Measurements from ENCODE around the gene FAM107B. TPM values are rescaled to one million over a fixed set of nuclear protein-coding genes. Genes with fewer than 3 reads are reported as not detected.

Gene FAM107B
- total RNA-seq, 5 donors from 2014 or later (not counting 1 experiment from before 2014, with no cell fraction given) = 175 to 298 (median 214) TPM

DNA sequence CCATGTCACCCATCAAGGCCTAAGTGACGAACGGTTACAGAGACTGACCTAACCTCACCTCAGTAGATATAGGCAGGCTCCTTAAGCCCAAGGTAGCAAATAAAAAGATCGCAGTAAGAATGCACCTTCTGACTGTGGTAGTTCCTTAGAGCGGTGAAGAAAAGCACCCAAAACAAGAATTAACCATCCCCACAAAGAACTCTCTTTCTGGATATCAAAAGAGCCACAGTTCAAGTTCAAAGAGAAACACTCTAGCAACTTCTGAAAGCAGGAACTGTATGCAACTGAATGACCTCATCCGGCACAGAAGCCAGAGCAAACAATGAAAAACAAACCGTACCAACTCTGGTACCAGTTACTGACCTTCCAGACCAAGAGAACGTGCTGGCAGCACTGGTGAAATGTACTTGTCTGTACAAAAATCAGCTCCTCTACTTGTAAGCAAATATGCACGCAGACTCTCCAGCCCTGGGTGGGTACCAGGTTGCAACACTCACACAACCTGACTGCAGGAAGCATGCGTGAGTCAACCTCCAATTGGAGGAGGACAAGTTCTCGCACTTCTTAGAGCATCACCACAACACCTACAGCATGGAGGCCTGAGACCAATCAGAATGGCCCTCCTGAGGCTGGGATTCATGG is 202.7 kb downstream of the FAM107B start:
- peak; percentile 75 to 82 (median 78) for ATAC-seq (replicated peaks in 1 of 4)
- Mint-ChIP-seq H3K9me3 (no peaks in the 10 kb centered on the region), H3K27me3 (no peaks in the 10 kb centered on the region), H3K36me3 (peaks cover 39% of the 10 kb centered on the region), H3K4me3 (peak overlapping the region; percentile 85 to 91 (median 90)), H3K4me1 (peaks cover 82 to 93% (median 93%) of the 10 kb centered on the region in 3 donors), H3K27ac (peak overlapping the region; percentile 99 to 100)
- H3K27ac ChIP-seq (ENCODE audit: low read length) = peak overlapping the region; percentile 95
- no peaks in the 10 kb centered on the region for H3K27me3 ChIP-seq (replicated peaks in 1 of 2; ENCODE audit: control insufficient read depth in 2 of 2, extremely low read depth in 1 of 2, insufficient read depth in 2 of 2, low read length in 1 of 2)
- H3K9me3 ChIP-seq = no peaks in the 10 kb centered on the region
- POLR2A ChIA-PET = interaction anchor here (0.6 to 6.2 kb wide), 9 partner anchors 9 to 31 kb away, joined by 4 to 64 read pairs (median 10); no protein-coding TSS in a partner anchor
- H3K4me3 ChIP-seq (ENCODE audit: control insufficient read depth in 1 of 2, extremely low read depth in 1 of 2, low read length in 1 of 2) = peak overlapping the region; percentile 57 to 86
- WGBS (ENCODE audit: insufficient coverage) = 0% methylated on average over 5 of the region's 10 CpGs
- H3K36me3 ChIP-seq (ENCODE audit: control insufficient read depth in 2 of 2, extremely low read depth in 1 of 2, insufficient read depth in 1 of 2, low read length in 1 of 2) = peaks cover 4 to 18% of the 10 kb centered on the region in 2 donors
- CTCF ChIA-PET = interaction anchor here in 1 of 2 donors (1.3 kb wide), 1 partner anchor 11 kb away, joined by 5 read pairs; no protein-coding TSS in a partner anchor
- peak; percentile 45 to 91 (median 68) for DNase-seq
- H3K4me1 ChIP-seq (ENCODE audit: control insufficient read depth in 1 of 2, extremely low read depth in 1 of 2, insufficient read depth in 2 of 2, low read length in 2 of 2) = peaks cover 48 to 63% of the 10 kb centered on the region in 2 experiments

DNA sequence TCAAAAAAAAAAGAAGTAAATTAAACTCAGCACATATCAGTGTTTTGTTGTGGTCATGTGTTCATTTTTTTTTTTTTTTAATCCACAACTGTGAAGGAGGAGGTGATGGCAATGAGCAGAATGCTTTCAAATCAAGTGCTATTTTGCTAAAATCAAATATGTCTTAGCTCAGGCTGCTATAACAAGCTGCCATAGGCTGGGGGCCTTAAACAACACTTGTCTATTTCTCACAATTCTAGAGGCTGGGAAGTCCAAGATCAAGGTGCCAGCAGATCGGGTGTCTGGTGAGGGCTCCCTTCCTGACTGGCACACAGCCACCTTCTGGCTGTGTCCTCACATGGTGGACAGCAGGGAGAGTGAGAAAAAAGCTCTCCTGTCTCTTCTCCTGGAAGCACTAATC is 203.9 kb downstream of the FAM107B start:
- peaks cover 50 to 74% of the 10 kb centered on the region in 2 experiments for H3K4me1 ChIP-seq (ENCODE audit: control insufficient read depth in 1 of 2, extremely low read depth in 1 of 2, insufficient read depth in 2 of 2, low read length in 2 of 2)
- POLR2A ChIA-PET = interaction anchor here (0.5 to 6.2 kb wide), 23 partner anchors 8 to 281 kb away, joined by 3 to 64 read pairs (median 9); no protein-coding TSS in a partner anchor

DNA sequence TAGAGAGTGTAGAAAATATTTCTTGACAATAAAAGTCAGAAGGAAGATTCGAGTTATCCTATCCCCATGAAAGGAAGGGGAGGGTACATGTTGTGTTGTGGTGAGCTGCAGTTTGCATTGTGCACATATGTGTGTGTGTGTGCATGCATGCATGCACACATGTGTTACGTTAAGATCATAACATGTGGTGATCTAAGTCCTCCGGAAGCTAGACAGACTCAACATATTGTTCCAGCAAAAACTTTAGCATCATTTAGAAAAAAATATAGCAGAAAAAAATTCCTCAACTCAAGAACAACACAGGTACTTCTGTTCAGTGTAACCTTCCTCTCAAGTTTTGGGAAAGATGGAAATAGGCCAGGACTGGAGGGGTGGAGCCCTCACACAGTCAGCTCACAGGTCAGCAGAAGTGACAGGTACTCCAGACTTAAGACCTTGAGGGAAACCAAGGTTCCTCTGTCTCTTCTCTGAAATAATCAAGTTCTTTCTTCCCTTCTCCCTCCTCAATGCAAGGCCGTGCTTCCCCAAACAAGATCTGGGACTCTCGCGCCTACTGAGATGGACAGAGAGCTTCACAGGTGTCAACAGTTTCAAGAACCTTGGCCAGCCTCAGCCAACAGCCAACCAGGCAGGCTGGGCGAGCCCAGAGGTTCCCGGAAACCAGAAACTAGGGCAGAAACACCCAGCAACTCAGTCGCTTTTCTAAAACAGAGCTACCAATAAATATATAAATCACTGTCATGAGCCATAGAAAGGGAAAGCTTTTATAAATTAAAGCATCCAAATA is 205.2 kb downstream of the FAM107B start:
- H3K36me3 ChIP-seq (ENCODE audit: control insufficient read depth in 2 of 2, extremely low read depth in 1 of 2, insufficient read depth in 1 of 2, low read length in 1 of 2) = peaks cover 4 to 31% of the 10 kb centered on the region in 2 donors
- Mint-ChIP-seq H3K27ac (peak overlapping the region; percentile 99 to 100), H3K27me3 (no peaks in the 10 kb centered on the region), H3K36me3 (peaks cover 48% of the 10 kb centered on the region), H3K9me3 (peaks cover 0 to 4% (median 2%) of the 10 kb centered on the region in 3 donors), H3K4me3 (peak overlapping the region; percentile 85 to 91 (median 90)), H3K4me1 (peaks cover 84 to 92% (median 92%) of the 10 kb centered on the region in 3 donors)
- peak in 21 of 35 experiments; percentile 38 to 63 (median 47) for DNase-seq
- ChIA-PET POLR2A (interaction anchor here (0.5 to 6.2 kb wide), 23 partner anchors 10 to 268 kb away, joined by 3 to 64 read pairs (median 4); no protein-coding TSS in a partner anchor), CTCF (interaction anchor here in 1 of 2 donors (0.6 to 3.0 kb wide), 10 partner anchors 9 to 81 kb away, joined by 3 to 12 read pairs (median 4); no protein-coding TSS in a partner anchor)
- no peaks in the 10 kb centered on the region for H3K9me3 ChIP-seq
- peak in 3 of 4 experiments; percentile 18 to 47 (median 44) for ATAC-seq (replicated peaks in 1 of 4)
- peaks cover 51 to 82% of the 10 kb centered on the region in 2 experiments for H3K4me1 ChIP-seq (ENCODE audit: control insufficient read depth in 1 of 2, extremely low read depth in 1 of 2, insufficient read depth in 2 of 2, low read length in 2 of 2)
- H3K4me3 ChIP-seq (ENCODE audit: control insufficient read depth in 1 of 2, extremely low read depth in 1 of 2, low read length in 1 of 2) = peak overlapping the region; percentile 57 to 86
- peak overlapping the region; percentile 95 for H3K27ac ChIP-seq (ENCODE audit: low read length)
- 0% methylated on average over 3 of the region's 9 CpGs for WGBS (ENCODE audit: insufficient coverage)
- no peaks in the 10 kb centered on the region for H3K27me3 ChIP-seq (replicated peaks in 1 of 2; ENCODE audit: control insufficient read depth in 2 of 2, extremely low read depth in 1 of 2, insufficient read depth in 2 of 2, low read length in 1 of 2)

More for the DNA sequence above, 203.9 kb downstream of the FAM107B start:
- no CpG with 5 or more reads among the region's 1 CpG for WGBS (ENCODE audit: insufficient coverage)
- peaks cover 46% of the 10 kb centered on the region for H3K36me3 Mint-ChIP-seq
- peak overlapping the region; percentile 95 for H3K27ac ChIP-seq (ENCODE audit: low read length)
- peak overlapping the region; percentile 57 to 86 for H3K4me3 ChIP-seq (ENCODE audit: control insufficient read depth in 1 of 2, extremely low read depth in 1 of 2, low read length in 1 of 2)
- no peaks in the 10 kb centered on the region for H3K9me3 ChIP-seq
- no peaks in the 10 kb centered on the region for H3K27me3 Mint-ChIP-seq
- peak in 1 of 4 experiments; percentile 18 for ATAC-seq (replicated peaks in 1 of 4)
- peaks cover 81 to 92% (median 92%) of the 10 kb centered on the region in 3 donors for H3K4me1 Mint-ChIP-seq
- peak in 6 of 35 experiments; percentile 24 to 58 (median 46) for DNase-seq
- H3K27ac Mint-ChIP-seq = peak overlapping the region; percentile 99 to 100
- no peaks in the 10 kb centered on the region for H3K27me3 ChIP-seq (replicated peaks in 1 of 2; ENCODE audit: control insufficient read depth in 2 of 2, extremely low read depth in 1 of 2, insufficient read depth in 2 of 2, low read length in 1 of 2)
- H3K9me3 Mint-ChIP-seq = peaks cover 0 to 4% (median 2%) of the 10 kb centered on the region in 3 donors
- CTCF ChIA-PET = interaction anchor here (0.6 to 3.0 kb wide), 9 partner anchors 8 to 266 kb away, joined by 3 to 12 read pairs (median 3); no protein-coding TSS in a partner anchor
- H3K4me3 Mint-ChIP-seq = peak overlapping the region; percentile 85 to 91 (median 90)
- peaks cover 4 to 27% of the 10 kb centered on the region in 2 donors for H3K36me3 ChIP-seq (ENCODE audit: control insufficient read depth in 2 of 2, extremely low read depth in 1 of 2, insufficient read depth in 1 of 2, low read length in 1 of 2)

DNA sequence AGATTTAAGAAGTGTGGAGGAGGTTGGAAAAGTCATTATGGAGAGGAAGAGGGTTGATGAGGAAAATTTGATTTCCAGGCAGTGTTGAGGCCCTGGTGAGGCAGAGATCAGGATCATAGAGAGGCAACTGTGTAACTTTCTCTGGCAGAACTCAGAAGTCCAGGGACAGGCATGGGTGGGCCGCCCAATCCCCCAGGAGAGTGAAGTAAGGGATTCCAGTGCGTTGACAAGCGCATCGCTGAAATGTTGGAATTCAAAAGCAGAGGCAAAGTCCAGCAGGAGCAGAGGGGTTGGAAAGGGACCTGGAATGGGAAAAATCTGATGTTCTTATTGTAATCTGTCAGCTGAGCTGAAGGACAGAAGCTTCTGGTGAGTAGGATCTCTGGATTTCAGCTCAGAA is 207.3 kb downstream of the FAM107B start:
- H3K27me3 ChIP-seq (replicated peaks in 1 of 2; ENCODE audit: control insufficient read depth in 2 of 2, extremely low read depth in 1 of 2, insufficient read depth in 2 of 2, low read length in 1 of 2) = no peaks in the 10 kb centered on the region
- CTCF ChIA-PET = interaction anchor here in 1 of 2 donors (1.2 kb wide), 1 partner anchor 24 kb away, joined by 11 read pairs; no protein-coding TSS in a partner anchor
- POLR2A ChIA-PET = interaction anchor here in 1 of 2 donors (0.7 kb wide), 1 partner anchor 10 kb away, joined by 3 read pairs; no protein-coding TSS in a partner anchor
- peaks cover 47% of the 10 kb centered on the region for H3K36me3 Mint-ChIP-seq
- no peaks in the 10 kb centered on the region for H3K27me3 Mint-ChIP-seq
- ATAC-seq (replicated peaks in 1 of 4) (no peak), DNase-seq (no peak)
- H3K9me3 Mint-ChIP-seq = peaks cover 0 to 4% (median 2%) of the 10 kb centered on the region in 3 donors
- peak overlapping the region in 2 of 3 donors; percentile 25 to 85 for H3K4me3 Mint-ChIP-seq
- peaks cover 4 to 31% of the 10 kb centered on the region in 2 donors for H3K36me3 ChIP-seq (ENCODE audit: control insufficient read depth in 2 of 2, extremely low read depth in 1 of 2, insufficient read depth in 1 of 2, low read length in 1 of 2)
- peak overlapping the region; percentile 99 to 100 for H3K27ac Mint-ChIP-seq
- peak overlapping the region; percentile 95 for H3K27ac ChIP-seq (ENCODE audit: low read length)
- H3K4me3 ChIP-seq (ENCODE audit: control insufficient read depth in 1 of 2, extremely low read depth in 1 of 2, low read length in 1 of 2) = no peak overlapping the region
- peaks cover 85 to 96% (median 93%) of the 10 kb centered on the region in 3 donors for H3K4me1 Mint-ChIP-seq
- H3K9me3 ChIP-seq = no peaks in the 10 kb centered on the region
- peaks cover 51 to 70% of the 10 kb centered on the region in 2 experiments for H3K4me1 ChIP-seq (ENCODE audit: control insufficient read depth in 1 of 2, extremely low read depth in 1 of 2, insufficient read depth in 2 of 2, low read length in 2 of 2)
- 95% methylated on average over 4 of the region's 4 CpGs for WGBS (ENCODE audit: insufficient coverage)

DNA sequence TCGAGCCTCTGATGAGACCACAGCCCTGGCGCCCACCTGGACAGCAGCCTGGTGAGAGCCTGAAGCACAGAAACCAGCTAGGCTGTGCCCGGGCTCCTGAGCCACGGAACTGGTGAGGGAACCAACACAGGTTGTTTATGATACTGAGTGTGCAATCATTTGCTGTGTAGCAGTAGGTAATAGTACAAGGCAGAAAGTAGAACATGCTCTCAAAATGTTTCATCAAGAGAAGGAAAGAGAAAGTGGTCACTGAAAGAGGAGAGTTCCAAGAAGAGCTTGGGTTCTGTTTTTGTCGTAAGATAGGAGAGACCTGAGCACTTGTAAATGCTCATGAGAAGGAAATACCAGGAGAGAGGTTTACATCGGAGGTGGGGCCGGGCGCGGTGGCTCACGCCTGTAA is 208.2 kb downstream of the FAM107B start:
- Mint-ChIP-seq H3K9me3 (peaks cover 0 to 4% (median 2%) of the 10 kb centered on the region in 3 donors), H3K4me1 (peaks cover 88 to 96% (median 93%) of the 10 kb centered on the region in 3 donors), H3K27ac (peak overlapping the region; percentile 92 to 95), H3K4me3 (peak overlapping the region in 2 of 3 donors; percentile 34 to 85), H3K27me3 (no peaks in the 10 kb centered on the region), H3K36me3 (peaks cover 47% of the 10 kb centered on the region)
- no peak overlapping the region for H3K4me3 ChIP-seq (ENCODE audit: control insufficient read depth in 1 of 2, extremely low read depth in 1 of 2, low read length in 1 of 2)
- H3K27me3 ChIP-seq (replicated peaks in 1 of 2; ENCODE audit: control insufficient read depth in 2 of 2, extremely low read depth in 1 of 2, insufficient read depth in 2 of 2, low read length in 1 of 2) = no peaks in the 10 kb centered on the region
- peaks cover 54 to 74% of the 10 kb centered on the region in 2 experiments for H3K4me1 ChIP-seq (ENCODE audit: control insufficient read depth in 1 of 2, extremely low read depth in 1 of 2, insufficient read depth in 2 of 2, low read length in 2 of 2)
- WGBS (ENCODE audit: insufficient coverage) = 68% methylated on average over 5 of the region's 10 CpGs
- ChIA-PET CTCF (interaction anchor here in 1 of 2 donors (1.2 kb wide), 1 partner anchor 23 kb away, joined by 11 read pairs; no protein-coding TSS in a partner anchor), POLR2A (no interaction called here)
- DNase-seq (no peak), ATAC-seq (replicated peaks in 1 of 4) (no peak)
- H3K36me3 ChIP-seq (ENCODE audit: control insufficient read depth in 2 of 2, extremely low read depth in 1 of 2, insufficient read depth in 1 of 2, low read length in 1 of 2) = peaks cover 4 to 31% of the 10 kb centered on the region in 2 donors
- no peaks in the 10 kb centered on the region for H3K9me3 ChIP-seq
- H3K27ac ChIP-seq (ENCODE audit: low read length) = peak overlapping the region; percentile 95

Data from T-cell (primary cell).